ENCODE data around the gene PRDM16. TPM values are rescaled to one million over a fixed set of nuclear protein-coding genes. Genes with fewer than 3 reads are reported as not detected.

The PRDM16 gene
- total RNA-seq, 1 donor, result 6.5 TPM

GRCh38 chr1:3248155-3249141 lies 179.4 kb downstream of the PRDM16 start:
- peak; percentile 77 for DNase-seq (ENCODE audit: insufficient read length, low spot score, missing footprints)

GRCh38 chr1:3249231-3249630 lies 180.2 kb downstream of the PRDM16 start:
- Histone ChIP-seq H4K20me1 (ENCODE audit: insufficient read depth, low read length) (peaks cover 3% of the 10 kb centered on the region), H3K36me3 (ENCODE audit: insufficient read depth, low read length) (no peaks in the 10 kb centered on the region), H3K27me3 (ENCODE audit: insufficient read depth, low read length) (no peaks in the 10 kb centered on the region), H3K9me3 (ENCODE audit: low read depth, low read length) (no peaks in the 10 kb centered on the region), H3K79me2 (ENCODE audit: insufficient read depth, low read length) (no peaks in the 10 kb centered on the region), H3K4me3 (ENCODE audit: insufficient read depth, low read length) (no peak overlapping the region), H3K27ac (ENCODE audit: low read depth, low read length) (no peak overlapping the region), H2AFZ (ENCODE audit: low read length) (no peak overlapping the region), H3K4me2 (ENCODE audit: insufficient read depth, low read length) (no peak overlapping the region), H3K4me1 (ENCODE audit: insufficient read depth, low read length) (peaks cover 3% of the 10 kb centered on the region)
- no peak for DNase-seq (ENCODE audit: insufficient read length, low spot score, missing footprints)
- no peak for TF ChIP-seq CTCF (IDR thresholded peaks at IDR 0.05; ENCODE audit: extremely low read depth, low read depth, low read length)

More at GRCh38 chr1:3248155-3249141, 179.4 kb downstream of the PRDM16 start:
- Histone ChIP-seq H2AFZ (ENCODE audit: low read length) (no peak overlapping the region), H3K4me2 (ENCODE audit: insufficient read depth, low read length) (no peak overlapping the region), H4K20me1 (ENCODE audit: insufficient read depth, low read length) (peaks cover 3% of the 10 kb centered on the region), H3K27me3 (ENCODE audit: insufficient read depth, low read length) (no peaks in the 10 kb centered on the region), H3K36me3 (ENCODE audit: insufficient read depth, low read length) (no peaks in the 10 kb centered on the region), H3K79me2 (ENCODE audit: insufficient read depth, low read length) (no peaks in the 10 kb centered on the region), H3K27ac (ENCODE audit: low read depth, low read length) (no peak overlapping the region), H3K9me3 (ENCODE audit: low read depth, low read length) (no peaks in the 10 kb centered on the region), H3K4me1 (ENCODE audit: insufficient read depth, low read length) (peaks cover 3% of the 10 kb centered on the region), H3K4me3 (ENCODE audit: insufficient read depth, low read length) (no peak overlapping the region)
- TF ChIP-seq CTCF (IDR thresholded peaks at IDR 0.05; ENCODE audit: extremely low read depth, low read depth, low read length), result no peak

- Histone ChIP-seq H3K4me3 (ENCODE audit: insufficient read depth, low read length) (no peak overlapping the region), H3K27me3 (ENCODE audit: insufficient read depth, low read length) (no peaks in the 10 kb centered on the region), H3K36me3 (ENCODE audit: insufficient read depth, low read length) (no peaks in the 10 kb centered on the region), H3K4me1 (ENCODE audit: insufficient read depth, low read length) (peaks cover 3% of the 10 kb centered on the region), H3K4me2 (ENCODE audit: insufficient read depth, low read length) (no peak overlapping the region), H3K79me2 (ENCODE audit: insufficient read depth, low read length) (no peaks in the 10 kb centered on the region), H3K9me3 (ENCODE audit: low read depth, low read length) (no peaks in the 10 kb centered on the region), H4K20me1 (ENCODE audit: insufficient read depth, low read length) (peaks cover 3% of the 10 kb centered on the region), H3K27ac (ENCODE audit: low read depth, low read length) (no peak overlapping the region), H2AFZ (ENCODE audit: low read length) (no peak overlapping the region)
- TF ChIP-seq CTCF (IDR thresholded peaks at IDR 0.05; ENCODE audit: extremely low read depth, low read depth, low read length), result no peak
- no peak for DNase-seq (ENCODE audit: insufficient read length, low spot score, missing footprints)
These were observed 180.9 kb downstream of the PRDM16 start for GRCh38 chr1:3249631-3250501.

Data from osteoblast (primary cell).